K562 (cell line): Measurements from ENCODE around the gene LONP1. TPM values are rescaled to one million over a fixed set of nuclear protein-coding genes. Genes with fewer than 3 reads are reported as not detected.

Experiments used
- CXXC5 ChIP-seq: fragments of 250-450 bp; sonication (Bioruptor Pico); IDR thresholded peaks from 2 replicates; pipeline ENCODE4 v1.8.0; 2022; ENCODE audit warnings: inconsistent platforms, mild to moderate bottlenecking, moderate library complexity
- FOS ChIP-seq: IDR thresholded peaks from 3 replicates; pipeline ENCODE4 v1.6.1; 2011; ENCODE audit not compliant: insufficient read length; ENCODE audit errors: extremely low read depth
- ILF3 ChIP-seq: fragments of 450-650 bp; IDR thresholded peaks from 2 replicates; pipeline ENCODE4 v1.6.1; 2018; ENCODE audit warnings: antibody characterized with exemption, mild to moderate bottlenecking, moderate library complexity, borderline replicate concordance
- JUN ChIP-seq, 2 experiments: sonication (generic) in 1 of 2; formaldehyde crosslinking in 1 of 2; IDR thresholded peaks; 2 replicates each; pipeline versions ENCODE4 v1.6.1 to v1.8.0; 2012 to 2022; ENCODE audit warnings: borderline replicate concordance in 2 of 2, mild to moderate bottlenecking in 2 of 2, improper control_type of control experiment in 1 of 2, low read depth in 1 of 2, low read length in 1 of 2, missing genetic modification reagents in 1 of 2
- MAZ ChIP-seq, 2 experiments: fragments of 450-650 bp in 1 of 2; sonication (generic) in 1 of 2; formaldehyde crosslinking; IDR thresholded peaks in 1 of 2; conservative IDR thresholded peaks in 1 of 2; 2 replicates each; pipeline versions ENCODE4 v1.4.0 to v1.5.0; 2020; ENCODE audit warnings: mild to moderate bottlenecking in 1 of 2, missing genetic modification reagents in 1 of 2
- MEF2D ChIP-seq: conservative IDR thresholded peaks from 2 replicates; pipeline ENCODE4 v1.6.1; 2016; ENCODE audit warnings: low read depth, missing genetic modification characterization, missing compliant biosample characterization
- NR2C2 ChIP-seq, 2 experiments: fragments of 200-800 bp in 1 of 2; sonication (Bioruptor generic) in 1 of 2; sonication (generic) in 1 of 2; formaldehyde crosslinking in 1 of 2; IDR thresholded peaks; 2 replicates each; pipeline versions ENCODE4 v1.6.1 to v1.8.0; 2016 to 2022; ENCODE audit warnings: mild to moderate bottlenecking in 1 of 2, missing compliant biosample characterization in 1 of 2, missing genetic modification characterization in 1 of 2, missing genetic modification reagents in 1 of 2
- PTBP1 ChIP-seq: fragments of 200-400 bp; formaldehyde crosslinking; IDR thresholded peaks from 2 replicates; pipeline ENCODE4 v1.6.1; 2017; ENCODE audit warnings: low read depth, low read length
- RAD21 ChIP-seq, 2 experiments: fragments of 250-450 bp in 1 of 2; fragments of 450-650 bp in 1 of 2; sonication (Bioruptor Pico) in 1 of 2; formaldehyde crosslinking in 1 of 2; IDR thresholded peaks in 1 of 2; conservative IDR thresholded peaks in 1 of 2; 2 replicates each; pipeline versions ENCODE4 v1.4.0 to v1.8.0; 2020 to 2022; ENCODE audit warnings: mild to moderate bottlenecking in 2 of 2, moderate library complexity in 1 of 2
- SMAD3 ChIP-seq: fragments of 450-650 bp; formaldehyde crosslinking; conservative IDR thresholded peaks from 2 replicates; pipeline ENCODE4 v1.4.0; 2020; ENCODE audit warnings: mild to moderate bottlenecking
- SMC3 ChIP-seq: conservative IDR thresholded peaks from 2 replicates; pipeline ENCODE4 v1.6.1; 2011; ENCODE audit warnings: low read depth, low read length, improper control_type of control experiment; ENCODE audit not compliant: insufficient read depth
- SP1 ChIP-seq: sonication (generic); formaldehyde crosslinking; IDR thresholded peaks from 2 replicates; pipeline ENCODE4 v1.8.1; 2022; ENCODE audit warnings: mild to moderate bottlenecking, missing genetic modification reagents
- ZNF511 ChIP-seq: sonication (generic); formaldehyde crosslinking; IDR thresholded peaks from 2 replicates; pipeline ENCODE4 v1.8.0; 2022; ENCODE audit warnings: mild to moderate bottlenecking, missing genetic modification reagents
- polyA plus RNA-seq, 8 experiments: library from polyadenylated mRNA; depleted of rRNA in 4 of 8; stranded (reverse) in 5 of 8; unstranded in 3 of 8; fragments of >200 nt; fragmentation: Nextera tagmentation in 2 of 8; fragmentation: Illumina TruSeq in 1 of 8; extraction: Ambion mirVana in 2 of 8; extraction: Trizol in 1 of 8; gene quantifications; 2 replicates each; pipeline versions ENCODE4 v1.2.1 to v1.2.3, GENCODE V29; 2011 to 2014; ENCODE audit warnings: inconsistent platforms in 1 of 8, missing spikeins in 1 of 8
- total RNA-seq, 7 experiments: library from RNA; depleted of rRNA in 6 of 7; stranded (reverse); fragments of >200 nt in 6 of 7; fragmentation: Illumina TruSeq in 2 of 7; extraction: Trizol in 2 of 7; gene quantifications; 2 replicates each; pipeline versions ENCODE4 v1.2.1 to v1.2.3, GENCODE V29; 2011 to 2021; ENCODE audit warnings: low replicate concordance in 1 of 7
- TF ChIP-seq, protein P1 (sequence below): fragments of 450-650 bp; IDR thresholded peaks from 2 replicates; pipeline ENCODE4 v1.6.1; 2016
- TF ChIP-seq, protein P2 (sequence below), 2 experiments: fragments of 450-650 bp; formaldehyde crosslinking in 1 of 2; IDR thresholded peaks; 2 replicates each; pipeline versions ENCODE4 v1.4.0 to v1.6.1; 2014 to 2020; ENCODE audit warnings: mild to moderate bottlenecking in 2 of 2, borderline replicate concordance in 1 of 2, low read depth in 1 of 2

Gene LONP1
- total and polyA plus RNA-seq, 9 of the 15 experiments (the other 6 are each of a cell fraction or from before 2014, with no cell fraction given): 1.1 to 238 (median 84.5) TPM

DNA sequence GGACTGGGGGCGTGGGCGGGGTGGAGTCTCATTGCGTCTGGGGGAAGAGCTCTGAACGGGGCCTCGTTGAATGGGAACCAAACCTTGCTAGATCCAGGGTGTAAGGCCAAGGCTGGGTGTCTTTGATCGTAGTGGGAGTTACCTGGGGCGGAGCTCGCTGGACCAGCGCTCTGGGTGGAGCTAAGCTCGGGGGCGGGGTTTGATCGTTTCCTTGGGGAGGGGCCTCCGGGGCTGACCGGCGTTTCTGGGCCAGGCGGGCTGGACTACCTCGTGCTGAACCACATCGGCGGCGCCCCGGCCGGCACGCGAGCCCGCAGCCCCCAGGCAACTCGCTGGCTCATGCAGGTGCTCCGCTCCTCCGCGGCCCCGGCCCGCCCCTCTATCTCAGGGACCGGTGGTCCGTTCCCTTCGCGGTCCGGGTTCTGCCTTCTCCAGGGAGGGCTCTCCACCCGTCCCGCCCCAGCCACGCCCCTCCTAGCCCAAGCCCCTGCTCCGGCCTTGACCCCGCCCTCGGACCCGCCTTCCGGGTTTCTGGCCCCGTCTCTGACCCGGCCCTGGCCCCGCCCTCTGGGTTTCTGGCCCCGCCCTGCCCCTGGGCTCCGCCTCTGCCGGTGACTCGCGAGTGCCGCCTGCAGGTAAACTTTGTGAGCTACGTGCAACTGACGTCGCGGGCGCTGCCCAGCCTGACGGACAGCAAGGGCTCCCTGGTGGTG lies 33.1 kb downstream of the LONP1 start (continued):
- TF ChIP-seq, protein P1, sequence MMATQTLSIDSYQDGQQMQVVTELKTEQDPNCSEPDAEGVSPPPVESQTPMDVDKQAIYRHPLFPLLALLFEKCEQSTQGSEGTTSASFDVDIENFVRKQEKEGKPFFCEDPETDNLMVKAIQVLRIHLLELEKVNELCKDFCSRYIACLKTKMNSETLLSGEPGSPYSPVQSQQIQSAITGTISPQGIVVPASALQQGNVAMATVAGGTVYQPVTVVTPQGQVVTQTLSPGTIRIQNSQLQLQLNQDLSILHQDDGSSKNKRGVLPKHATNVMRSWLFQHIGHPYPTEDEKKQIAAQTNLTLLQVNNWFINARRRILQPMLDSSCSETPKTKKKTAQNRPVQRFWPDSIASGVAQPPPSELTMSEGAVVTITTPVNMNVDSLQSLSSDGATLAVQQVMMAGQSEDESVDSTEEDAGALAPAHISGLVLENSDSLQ: peak; percentile 87
- 0 out of 2 replicates have a peak, but pooled peaks have one; percentile 48 for TF ChIP-seq ZNF511 (CRISPR knock-in tag)
- no peak for TF ChIP-seq ILF3
- TF ChIP-seq NR2C2 (CRISPR knock-in tag; IDR thresholded peaks at IDR 0.05): no peak; the same call in 1 of the 2 replicates
- peak; percentile 14; the same call in 1 of the 2 replicates for TF ChIP-seq NR2C2 (tag; IDR thresholded peaks at IDR 0.05)
- TF ChIP-seq PTBP1: no peak
- TF ChIP-seq SMC3: 0 out of 2 replicates have a peak, but pooled peaks have one; percentile 34
- no peak for TF ChIP-seq FOS
- TF ChIP-seq SMAD3 (CRISPR knock-in tag): 0 out of 2 replicates have a peak, but pooled peaks have one; percentile 24
- peak; percentile 58 for TF ChIP-seq CXXC5
- peak in 1 of 2 experiments; percentile 66; a peak in 3 of 4 replicates for TF ChIP-seq RAD21 (CRISPR knock-in tag; conservative IDR thresholded peaks at IDR 0.05 in 1 of 2, IDR thresholded peaks at IDR 0.05 in 1 of 2)
- TF ChIP-seq, protein P2, sequence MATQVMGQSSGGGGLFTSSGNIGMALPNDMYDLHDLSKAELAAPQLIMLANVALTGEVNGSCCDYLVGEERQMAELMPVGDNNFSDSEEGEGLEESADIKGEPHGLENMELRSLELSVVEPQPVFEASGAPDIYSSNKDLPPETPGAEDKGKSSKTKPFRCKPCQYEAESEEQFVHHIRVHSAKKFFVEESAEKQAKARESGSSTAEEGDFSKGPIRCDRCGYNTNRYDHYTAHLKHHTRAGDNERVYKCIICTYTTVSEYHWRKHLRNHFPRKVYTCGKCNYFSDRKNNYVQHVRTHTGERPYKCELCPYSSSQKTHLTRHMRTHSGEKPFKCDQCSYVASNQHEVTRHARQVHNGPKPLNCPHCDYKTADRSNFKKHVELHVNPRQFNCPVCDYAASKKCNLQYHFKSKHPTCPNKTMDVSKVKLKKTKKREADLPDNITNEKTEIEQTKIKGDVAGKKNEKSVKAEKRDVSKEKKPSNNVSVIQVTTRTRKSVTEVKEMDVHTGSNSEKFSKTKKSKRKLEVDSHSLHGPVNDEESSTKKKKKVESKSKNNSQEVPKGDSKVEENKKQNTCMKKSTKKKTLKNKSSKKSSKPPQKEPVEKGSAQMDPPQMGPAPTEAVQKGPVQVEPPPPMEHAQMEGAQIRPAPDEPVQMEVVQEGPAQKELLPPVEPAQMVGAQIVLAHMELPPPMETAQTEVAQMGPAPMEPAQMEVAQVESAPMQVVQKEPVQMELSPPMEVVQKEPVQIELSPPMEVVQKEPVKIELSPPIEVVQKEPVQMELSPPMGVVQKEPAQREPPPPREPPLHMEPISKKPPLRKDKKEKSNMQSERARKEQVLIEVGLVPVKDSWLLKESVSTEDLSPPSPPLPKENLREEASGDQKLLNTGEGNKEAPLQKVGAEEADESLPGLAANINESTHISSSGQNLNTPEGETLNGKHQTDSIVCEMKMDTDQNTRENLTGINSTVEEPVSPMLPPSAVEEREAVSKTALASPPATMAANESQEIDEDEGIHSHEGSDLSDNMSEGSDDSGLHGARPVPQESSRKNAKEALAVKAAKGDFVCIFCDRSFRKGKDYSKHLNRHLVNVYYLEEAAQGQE (IDR thresholded peaks at IDR 0.05; ENCODE audit: borderline replicate concordance): peak; percentile 26; the same call in 1 of the 2 replicates
- TF ChIP-seq, protein P2 (CRISPR knock-in tag; IDR thresholded peaks at IDR 0.05; ENCODE audit: low read depth): 0 out of 2 replicates have a peak, but pooled peaks have one; percentile 13
- no peak for TF ChIP-seq MEF2D (tag)
- TF ChIP-seq JUN (IDR thresholded peaks at IDR 0.05; ENCODE audit: borderline replicate concordance, low read depth, low read length): no peak; the same call in 1 of the 2 replicates
- TF ChIP-seq JUN (CRISPR knock-in tag; IDR thresholded peaks at IDR 0.05; ENCODE audit: borderline replicate concordance): 0 out of 2 replicates have a peak, but pooled peaks have one; percentile 44
- peak; percentile 85 for TF ChIP-seq SP1 (CRISPR knock-in tag)
- TF ChIP-seq MAZ (CRISPR knock-in tag; conservative IDR thresholded peaks at IDR 0.05 in 1 of 2, IDR thresholded peaks at IDR 0.05 in 1 of 2): peak in 1 of 2 experiments; percentile 95
